ENCODE data around the gene PNPLA7.

DNA sequence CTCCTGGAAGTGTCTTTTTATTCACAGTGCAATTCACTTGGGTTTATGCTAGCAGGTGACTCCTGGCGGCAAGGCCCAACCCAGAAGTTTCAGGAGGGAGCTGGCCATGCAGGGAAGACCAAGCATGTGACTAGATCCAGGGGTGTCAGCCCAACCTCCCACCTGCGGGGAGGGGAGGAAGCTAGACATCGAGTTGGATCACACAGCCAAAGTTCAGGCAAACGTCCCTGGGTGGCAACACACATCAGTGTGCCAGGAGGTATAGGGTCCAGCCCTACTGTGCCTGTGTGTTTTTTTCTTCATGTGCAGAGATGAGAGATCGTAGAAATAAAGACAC is 25.3 kb downstream of the PNPLA7 start:
- TF ChIP-seq, protein P1, sequence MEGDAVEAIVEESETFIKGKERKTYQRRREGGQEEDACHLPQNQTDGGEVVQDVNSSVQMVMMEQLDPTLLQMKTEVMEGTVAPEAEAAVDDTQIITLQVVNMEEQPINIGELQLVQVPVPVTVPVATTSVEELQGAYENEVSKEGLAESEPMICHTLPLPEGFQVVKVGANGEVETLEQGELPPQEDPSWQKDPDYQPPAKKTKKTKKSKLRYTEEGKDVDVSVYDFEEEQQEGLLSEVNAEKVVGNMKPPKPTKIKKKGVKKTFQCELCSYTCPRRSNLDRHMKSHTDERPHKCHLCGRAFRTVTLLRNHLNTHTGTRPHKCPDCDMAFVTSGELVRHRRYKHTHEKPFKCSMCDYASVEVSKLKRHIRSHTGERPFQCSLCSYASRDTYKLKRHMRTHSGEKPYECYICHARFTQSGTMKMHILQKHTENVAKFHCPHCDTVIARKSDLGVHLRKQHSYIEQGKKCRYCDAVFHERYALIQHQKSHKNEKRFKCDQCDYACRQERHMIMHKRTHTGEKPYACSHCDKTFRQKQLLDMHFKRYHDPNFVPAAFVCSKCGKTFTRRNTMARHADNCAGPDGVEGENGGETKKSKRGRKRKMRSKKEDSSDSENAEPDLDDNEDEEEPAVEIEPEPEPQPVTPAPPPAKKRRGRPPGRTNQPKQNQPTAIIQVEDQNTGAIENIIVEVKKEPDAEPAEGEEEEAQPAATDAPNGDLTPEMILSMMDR (IDR thresholded peaks at IDR 0.05): no peak
- TF ChIP-seq, protein P2, sequence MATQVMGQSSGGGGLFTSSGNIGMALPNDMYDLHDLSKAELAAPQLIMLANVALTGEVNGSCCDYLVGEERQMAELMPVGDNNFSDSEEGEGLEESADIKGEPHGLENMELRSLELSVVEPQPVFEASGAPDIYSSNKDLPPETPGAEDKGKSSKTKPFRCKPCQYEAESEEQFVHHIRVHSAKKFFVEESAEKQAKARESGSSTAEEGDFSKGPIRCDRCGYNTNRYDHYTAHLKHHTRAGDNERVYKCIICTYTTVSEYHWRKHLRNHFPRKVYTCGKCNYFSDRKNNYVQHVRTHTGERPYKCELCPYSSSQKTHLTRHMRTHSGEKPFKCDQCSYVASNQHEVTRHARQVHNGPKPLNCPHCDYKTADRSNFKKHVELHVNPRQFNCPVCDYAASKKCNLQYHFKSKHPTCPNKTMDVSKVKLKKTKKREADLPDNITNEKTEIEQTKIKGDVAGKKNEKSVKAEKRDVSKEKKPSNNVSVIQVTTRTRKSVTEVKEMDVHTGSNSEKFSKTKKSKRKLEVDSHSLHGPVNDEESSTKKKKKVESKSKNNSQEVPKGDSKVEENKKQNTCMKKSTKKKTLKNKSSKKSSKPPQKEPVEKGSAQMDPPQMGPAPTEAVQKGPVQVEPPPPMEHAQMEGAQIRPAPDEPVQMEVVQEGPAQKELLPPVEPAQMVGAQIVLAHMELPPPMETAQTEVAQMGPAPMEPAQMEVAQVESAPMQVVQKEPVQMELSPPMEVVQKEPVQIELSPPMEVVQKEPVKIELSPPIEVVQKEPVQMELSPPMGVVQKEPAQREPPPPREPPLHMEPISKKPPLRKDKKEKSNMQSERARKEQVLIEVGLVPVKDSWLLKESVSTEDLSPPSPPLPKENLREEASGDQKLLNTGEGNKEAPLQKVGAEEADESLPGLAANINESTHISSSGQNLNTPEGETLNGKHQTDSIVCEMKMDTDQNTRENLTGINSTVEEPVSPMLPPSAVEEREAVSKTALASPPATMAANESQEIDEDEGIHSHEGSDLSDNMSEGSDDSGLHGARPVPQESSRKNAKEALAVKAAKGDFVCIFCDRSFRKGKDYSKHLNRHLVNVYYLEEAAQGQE (IDR thresholded peaks at IDR 0.05; ENCODE audit: low read depth, low read length): no peak
- no peak for TF ChIP-seq EP300 (IDR thresholded peaks at IDR 0.05; ENCODE audit: borderline replicate concordance in 1 of 2, low read depth in 1 of 2, low read length in 1 of 2)
- TF ChIP-seq MXI1 (IDR thresholded peaks at IDR 0.05; ENCODE audit: low read depth, low read length): no peak
- no peak for TF ChIP-seq YY1 (IDR thresholded peaks at IDR 0.05; ENCODE audit: low read depth)
- no peak for TF ChIP-seq NFIC (IDR thresholded peaks at IDR 0.05; ENCODE audit: borderline replicate concordance)
- no peak for TF ChIP-seq FOSL2 (IDR thresholded peaks at IDR 0.05; ENCODE audit: borderline replicate concordance, low read depth)
- TF ChIP-seq POLR2AphosphoS5 (IDR thresholded peaks at IDR 0.05; ENCODE audit: low read depth, low read length): no peak
- TF ChIP-seq, protein P3, sequence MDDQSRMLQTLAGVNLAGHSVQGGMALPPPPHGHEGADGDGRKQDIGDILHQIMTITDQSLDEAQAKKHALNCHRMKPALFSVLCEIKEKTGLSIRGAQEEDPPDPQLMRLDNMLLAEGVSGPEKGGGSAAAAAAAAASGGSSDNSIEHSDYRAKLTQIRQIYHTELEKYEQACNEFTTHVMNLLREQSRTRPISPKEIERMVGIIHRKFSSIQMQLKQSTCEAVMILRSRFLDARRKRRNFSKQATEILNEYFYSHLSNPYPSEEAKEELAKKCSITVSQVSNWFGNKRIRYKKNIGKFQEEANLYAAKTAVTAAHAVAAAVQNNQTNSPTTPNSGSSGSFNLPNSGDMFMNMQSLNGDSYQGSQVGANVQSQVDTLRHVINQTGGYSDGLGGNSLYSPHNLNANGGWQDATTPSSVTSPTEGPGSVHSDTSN (IDR thresholded peaks at IDR 0.05): no peak
- no peak for TF ChIP-seq RAD21 (IDR thresholded peaks at IDR 0.05; ENCODE audit: low read length)
- TF ChIP-seq, protein P4, sequence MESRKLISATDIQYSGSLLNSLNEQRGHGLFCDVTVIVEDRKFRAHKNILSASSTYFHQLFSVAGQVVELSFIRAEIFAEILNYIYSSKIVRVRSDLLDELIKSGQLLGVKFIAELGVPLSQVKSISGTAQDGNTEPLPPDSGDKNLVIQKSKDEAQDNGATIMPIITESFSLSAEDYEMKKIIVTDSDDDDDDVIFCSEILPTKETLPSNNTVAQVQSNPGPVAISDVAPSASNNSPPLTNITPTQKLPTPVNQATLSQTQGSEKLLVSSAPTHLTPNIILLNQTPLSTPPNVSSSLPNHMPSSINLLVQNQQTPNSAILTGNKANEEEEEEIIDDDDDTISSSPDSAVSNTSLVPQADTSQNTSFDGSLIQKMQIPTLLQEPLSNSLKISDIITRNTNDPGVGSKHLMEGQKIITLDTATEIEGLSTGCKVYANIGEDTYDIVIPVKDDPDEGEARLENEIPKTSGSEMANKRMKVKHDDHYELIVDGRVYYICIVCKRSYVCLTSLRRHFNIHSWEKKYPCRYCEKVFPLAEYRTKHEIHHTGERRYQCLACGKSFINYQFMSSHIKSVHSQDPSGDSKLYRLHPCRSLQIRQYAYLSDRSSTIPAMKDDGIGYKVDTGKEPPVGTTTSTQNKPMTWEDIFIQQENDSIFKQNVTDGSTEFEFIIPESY (IDR thresholded peaks at IDR 0.05; ENCODE audit: borderline replicate concordance, low read depth): no peak
- no peak for TF ChIP-seq EZH2phosphoT487 (IDR thresholded peaks at IDR 0.05; ENCODE audit: borderline replicate concordance, low read depth)
- TF ChIP-seq, protein P5, sequence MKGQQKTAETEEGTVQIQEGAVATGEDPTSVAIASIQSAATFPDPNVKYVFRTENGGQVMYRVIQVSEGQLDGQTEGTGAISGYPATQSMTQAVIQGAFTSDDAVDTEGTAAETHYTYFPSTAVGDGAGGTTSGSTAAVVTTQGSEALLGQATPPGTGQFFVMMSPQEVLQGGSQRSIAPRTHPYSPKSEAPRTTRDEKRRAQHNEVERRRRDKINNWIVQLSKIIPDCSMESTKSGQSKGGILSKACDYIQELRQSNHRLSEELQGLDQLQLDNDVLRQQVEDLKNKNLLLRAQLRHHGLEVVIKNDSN (IDR thresholded peaks at IDR 0.05; ENCODE audit: borderline replicate concordance, low read depth): no peak

Data from SK-N-SH (cell line).